Hippocampal formation (tissue), 2 donors: ENCODE data around the gene ZDHHC24.

Source experiments
- DNase-seq, 2 donors: peaks; one replicate each; lab custom pipeline; 2025; lab: John Stamatoyannopoulos, UW

Gene ZDHHC24

GRCh38 chr11:66471142-66471541 lies 74.7 kb downstream of the ZDHHC24 start:
- DNase-seq, result no peak
